H9 (cell line): ENCODE data around the gene ZNF304. TPM values are rescaled to one million over a fixed set of nuclear protein-coding genes. Genes with fewer than 3 reads are reported as not detected.

Experiments used
- DNase-seq: peaks from one replicate; pipeline ENCODE4 v3.0.0-alpha.2; 2017
- H2AFZ ChIP-seq: one replicate; pipeline ENCODE4 v1.6.1; 2013; ENCODE audit warnings: mild to moderate bottlenecking, low read length, control low read depth, moderate library complexity
- H2AK5ac ChIP-seq: 2 replicates; pipeline ENCODE4 v1.6.1; 2013; ENCODE audit warnings: low read length, control low read depth, mixed read lengths; ENCODE audit not compliant: insufficient read length
- H2BK120ac ChIP-seq: one replicate; pipeline ENCODE4 v1.6.1; 2013; ENCODE audit warnings: low read depth, mild to moderate bottlenecking, low read length, control low read depth, inconsistent platforms; ENCODE audit not compliant: poor library complexity, severe bottlenecking
- H2BK12ac ChIP-seq: 2 replicates; pipeline ENCODE4 v1.6.1; 2013; ENCODE audit warnings: low read length, control low read depth, mixed read lengths, low read depth; ENCODE audit not compliant: insufficient read length
- H2BK15ac ChIP-seq: 2 replicates; pipeline ENCODE4 v1.6.1; 2013; ENCODE audit warnings: low read depth, low read length, control low read depth
- H2BK20ac ChIP-seq: one replicate; pipeline ENCODE4 v1.6.1; 2013; ENCODE audit warnings: low read depth, mild to moderate bottlenecking, low read length, control low read depth, inconsistent platforms; ENCODE audit not compliant: poor library complexity, severe bottlenecking
- H2BK5ac ChIP-seq: 2 replicates; pipeline ENCODE4 v1.6.1; 2013; ENCODE audit warnings: low read length, control low read depth, mixed read lengths; ENCODE audit not compliant: insufficient read length
- H3K14ac ChIP-seq: 2 replicates; pipeline ENCODE4 v1.6.1; 2013; ENCODE audit warnings: low read length, control low read depth; ENCODE audit not compliant: insufficient read depth
- H3K18ac ChIP-seq: 2 replicates; pipeline ENCODE4 v1.6.1; 2013; ENCODE audit warnings: low read depth, mild to moderate bottlenecking, mixed read lengths, low read length, control low read depth; ENCODE audit not compliant: insufficient read length
- H3K23ac ChIP-seq: 2 replicates; pipeline ENCODE4 v1.6.1; 2013; ENCODE audit warnings: low read length, control low read depth, mixed read lengths, low read depth; ENCODE audit not compliant: insufficient read length
- H3K23me2 ChIP-seq: 2 replicates; pipeline ENCODE4 v1.6.1; 2013; ENCODE audit warnings: low read depth, mild to moderate bottlenecking, mixed read lengths, low read length, control low read depth; ENCODE audit not compliant: insufficient read length, poor library complexity, severe bottlenecking
- H3K27ac ChIP-seq: 2 replicates; pipeline ENCODE4 v1.5.1; 2013; ENCODE audit warnings: low read length, control low read depth, mixed read lengths, low read depth; ENCODE audit not compliant: insufficient read length
- H3K27me3 ChIP-seq: 2 replicates; pipeline ENCODE4 v1.6.1; 2013; ENCODE audit warnings: low read length, control low read depth, inconsistent platforms; ENCODE audit not compliant: insufficient read depth
- H3K4ac ChIP-seq: 2 replicates; pipeline ENCODE4 v1.6.1; 2013; ENCODE audit warnings: low read depth, mild to moderate bottlenecking, control low read depth, inconsistent platforms, low read length, moderate library complexity
- H3K4me1 ChIP-seq: 2 replicates; pipeline ENCODE4 v1.6.1; 2013; ENCODE audit warnings: low read length, control low read depth, inconsistent platforms; ENCODE audit not compliant: insufficient read depth
- H3K4me2 ChIP-seq: 2 replicates; pipeline ENCODE4 v1.6.1; 2013; ENCODE audit warnings: low read length, control low read depth, mixed read lengths; ENCODE audit not compliant: insufficient read length, insufficient read depth
- H3K56ac ChIP-seq: 2 replicates; pipeline ENCODE4 v1.6.1; 2013; ENCODE audit warnings: low read depth, mild to moderate bottlenecking, mixed read lengths, low read length, control low read depth; ENCODE audit not compliant: insufficient read length
- H3K79me1 ChIP-seq: 2 replicates; pipeline ENCODE4 v1.6.1; 2013; ENCODE audit warnings: low read depth, mild to moderate bottlenecking, moderate library complexity, low read length, control low read depth, inconsistent platforms; ENCODE audit not compliant: insufficient read depth, poor library complexity, severe bottlenecking
- H3K79me2 ChIP-seq: 2 replicates; pipeline ENCODE4 v1.6.1; 2013; ENCODE audit warnings: low read length, control low read depth, inconsistent platforms; ENCODE audit not compliant: insufficient read depth
- H3K9ac ChIP-seq: 2 replicates; pipeline ENCODE4 v1.6.1; 2013; ENCODE audit warnings: low read length, control low read depth, mixed read lengths; ENCODE audit not compliant: insufficient read length; ENCODE audit errors: extremely low read depth
- H3K9me3 ChIP-seq: one replicate; pipeline ENCODE4 v1.6.1; 2013; ENCODE audit warnings: low read depth, low read length, inconsistent platforms; ENCODE audit not compliant: control insufficient read depth
- H3T11ph ChIP-seq: one replicate; pipeline ENCODE4 v1.6.1; 2013; ENCODE audit warnings: mild to moderate bottlenecking, low read length, control low read depth, inconsistent platforms
- H4K20me1 ChIP-seq: one replicate; pipeline ENCODE4 v1.6.1; 2013; ENCODE audit not compliant: control insufficient read depth, insufficient read length, insufficient read depth
- H4K5ac ChIP-seq: 2 replicates; pipeline ENCODE4 v1.6.1; 2013; ENCODE audit warnings: low read depth, mild to moderate bottlenecking, mixed read lengths, low read length, control low read depth; ENCODE audit not compliant: insufficient read length
- H4K8ac ChIP-seq: replicated peaks from 2 replicates; pipeline ENCODE4 v1.6.1; 2013; ENCODE audit warnings: low read length, control low read depth, mixed read lengths, low read depth; ENCODE audit not compliant: insufficient read length
- H4K91ac ChIP-seq: 2 replicates; pipeline ENCODE4 v1.6.1; 2013; ENCODE audit warnings: low read depth, mild to moderate bottlenecking, moderate library complexity, mixed read lengths, low read length, control low read depth; ENCODE audit not compliant: insufficient read length
- H3K27ac Mint-ChIP-seq, 3 experiments: 2 replicates in 2 of 3; 3 replicates in 1 of 3; pipeline ENCODE4 v1.8.0; 2020 to 2021; ENCODE audit warnings: mixed read lengths in 3 of 3, mild to moderate bottlenecking in 1 of 3, moderate library complexity in 1 of 3
- H3K27me3 Mint-ChIP-seq: 2 replicates; pipeline ENCODE4 v1.8.0; 2021; ENCODE audit warnings: low read depth, mild to moderate bottlenecking, moderate library complexity, mixed read lengths
- H3K36me3 Mint-ChIP-seq, 3 experiments: 2 replicates in 2 of 3; 3 replicates in 1 of 3; pipeline ENCODE4 v1.8.0; 2020 to 2021; ENCODE audit warnings: low read depth in 3 of 3, mixed read lengths in 3 of 3; ENCODE audit not compliant: insufficient read depth in 1 of 3
- H3K4me1 Mint-ChIP-seq, 2 experiments: 2 replicates each; pipeline ENCODE4 v1.8.0; 2020; ENCODE audit warnings: mixed read lengths in 2 of 2
- H3K4me3 Mint-ChIP-seq, 2 experiments: 2 replicates in 1 of 2; 3 replicates in 1 of 2; pipeline ENCODE4 v1.8.0; 2020 to 2021; ENCODE audit warnings: mild to moderate bottlenecking in 2 of 2, mixed read lengths in 2 of 2, moderate library complexity in 1 of 2
- H3K9me3 Mint-ChIP-seq, 2 experiments: 2 replicates in 1 of 2; 3 replicates in 1 of 2; pipeline ENCODE4 v1.8.0; 2020; ENCODE audit warnings: mild to moderate bottlenecking in 2 of 2, mixed read lengths in 2 of 2, moderate library complexity in 1 of 2
- CTCF ChIP-seq: fragments of 200-600 bp; sonication (generic); conservative IDR thresholded peaks from 3 replicates; pipeline ENCODE4 v1.8.0; 2021; ENCODE audit warnings: antibody characterized with exemption, mild to moderate bottlenecking
- WGBS: extraction: QIAGEN DNeasy Blood & Tissue Kit; methylation state at CpG from one replicate; pipeline ENCODE4 v1.1.7; 2013; ENCODE audit warnings: missing lambda C conversion rate, low lambda C conversion rate, mixed read lengths; ENCODE audit not compliant: insufficient read length; ENCODE audit errors: extremely low coverage; 5-methylcytosine and 5-hydroxymethylcytosine counted together
- total RNA-seq: library from RNA; stranded (reverse); gene quantifications from 2 replicates; pipeline ENCODE4 v1.2.1, GENCODE V29; 2021

The ZNF304 gene
- total RNA-seq, 1 experiment from 2014 or later, result 13.5 TPM

- no peak overlapping the region for H4K5ac ChIP-seq
- no peak overlapping the region for H4K8ac ChIP-seq
- no peak for DNase-seq
- Mint-ChIP-seq H3K4me1 (no peaks in the 10 kb centered on the region; a peak in 1 of 4 replicates), H3K27me3 (peaks cover 14% of the 10 kb centered on the region), H3K9me3 (no peaks in the 10 kb centered on the region), H3K36me3 (no peaks in the 10 kb centered on the region), H3K27ac (no peak overlapping the region), H3K4me3 (no peak overlapping the region)
- no peak overlapping the region for H2BK120ac ChIP-seq
- no peak overlapping the region for H2BK12ac ChIP-seq
- no peaks in the 10 kb centered on the region for H3K27me3 ChIP-seq
- H3K9ac ChIP-seq, result no peak overlapping the region
- WGBS, result no CpG with 5 or more reads among the region's 3 CpGs
- H3K4me2 ChIP-seq, result no peak overlapping the region
- no peaks in the 10 kb centered on the region for H3K79me1 ChIP-seq
- no peak overlapping the region for H2AK5ac ChIP-seq
- no peak overlapping the region for H2BK5ac ChIP-seq
- H3K79me2 ChIP-seq, result no peaks in the 10 kb centered on the region
- no peak overlapping the region for H3K56ac ChIP-seq
- H4K91ac ChIP-seq, result no peak overlapping the region
- no peak overlapping the region for H3T11ph ChIP-seq
- no peak overlapping the region for H2AFZ ChIP-seq
- H3K23me2 ChIP-seq, result no peaks in the 10 kb centered on the region
- H3K9me3 ChIP-seq, result no peaks in the 10 kb centered on the region
- H4K20me1 ChIP-seq, result no peaks in the 10 kb centered on the region
- H3K4ac ChIP-seq, result no peak overlapping the region
- no peak overlapping the region for H3K18ac ChIP-seq
- no peak overlapping the region for H2BK15ac ChIP-seq
- H3K14ac ChIP-seq, result no peak overlapping the region
- no peak overlapping the region for H3K23ac ChIP-seq
- H3K27ac ChIP-seq, result no peak overlapping the region
- no peaks in the 10 kb centered on the region for H3K4me1 ChIP-seq
- no peak overlapping the region for H2BK20ac ChIP-seq
- no peak for TF ChIP-seq CTCF
These were observed 12.2 kb upstream of the ZNF304 start for GRCh38 chr19:57338877-57339276.
